ENCODE measurements around the gene NGF. TPM values are rescaled to one million over a fixed set of nuclear protein-coding genes. Genes with fewer than 3 reads are reported as not detected.

NGF gene
- total RNA-seq, 4 donors from 2014 or later = 0.42 to 1.4 (median 0.84) TPM; not detected in 1

GRCh38 chr1:115239148-115239422 is 99.0 kb downstream of the NGF start:
- TF ChIP-seq POLR2A (IDR thresholded peaks at IDR 0.05) (no peak), CTCF (IDR thresholded peaks at IDR 0.05) (no peak)
- intact Hi-C loops (cut with DNase I; ENCODE audit: low total_unique reads) = no loop called here
- H3K4me3 ChIP-seq (ENCODE audit: low read depth, poor library complexity, severe bottlenecking) = no peak overlapping the region
- no peak for DNase-seq (ENCODE audit: low spot score in 2 of 2)

- WGBS, 2 donors = 67 to 69% methylated on average over 5 of the region's 5 CpGs
- H3K4me3 ChIP-seq (ENCODE audit: low read depth, poor library complexity, severe bottlenecking) = no peak overlapping the region
- TF ChIP-seq CTCF (IDR thresholded peaks at IDR 0.05) (no peak), POLR2A (IDR thresholded peaks at IDR 0.05) (no peak)
- no peak for DNase-seq (ENCODE audit: low spot score in 2 of 2)
- intact Hi-C loops (cut with DNase I; ENCODE audit: low total_unique reads) = no loop called here
Measured at GRCh38 chr1:115238336-115239147, 99.5 kb downstream of the NGF start.

- no peak for DNase-seq (ENCODE audit: low spot score in 2 of 2)
- intact Hi-C loops (cut with DNase I; ENCODE audit: low total_unique reads) = no loop called here
- 84 to 86% methylated on average over 5 of the region's 5 CpGs for whole genome bisulfite sequencing, 2 donors
- TF ChIP-seq POLR2A (IDR thresholded peaks at IDR 0.05) = no peak
- no peak for TF ChIP-seq CTCF (IDR thresholded peaks at IDR 0.05)
- H3K4me3 ChIP-seq (ENCODE audit: low read depth, poor library complexity, severe bottlenecking) = no peak overlapping the region
Measured at GRCh38 chr1:115237507-115237906, 100.5 kb downstream of the NGF start.

GRCh38 chr1:115237023-115237422 is 101.0 kb downstream of the NGF start:
- DNase-seq (ENCODE audit: low spot score in 2 of 2) = no peak
- TF ChIP-seq POLR2A (IDR thresholded peaks at IDR 0.05) = no peak
- 93% methylated on average over 4 of the region's 4 CpGs for WGBS, 2 donors
- no peak overlapping the region for H3K4me3 ChIP-seq (ENCODE audit: low read depth, poor library complexity, severe bottlenecking)
- intact Hi-C loops (cut with DNase I; ENCODE audit: low total_unique reads) = no loop called here

Other genes starting within 250 kb of the NGF start
- gene TSPAN2, start 248.7 kb downstream of the NGF start, total RNA-seq = 1 to 10 TPM in 2 of 4 donors, under 1 TPM in 2; 0.46 to 4.5 (median 2.2) TPM

Measured in lower leg skin (tissue), 4 donors.